ENCODE data around the gene KIF3B. TPM values are rescaled to one million over a fixed set of nuclear protein-coding genes. Genes with fewer than 3 reads are reported as not detected.

Gene KIF3B
- total RNA-seq, 1 donor from 2014 or later: 9.9 TPM

- no peaks in the 10 kb centered on the region for H3K27me3 ChIP-seq (ENCODE audit: low read depth)
- TF ChIP-seq CTCF (IDR thresholded peaks at IDR 0.05; ENCODE audit: borderline replicate concordance): no peak
- no peak for DNase-seq
- H3K27ac ChIP-seq (replicated peaks): no peak overlapping the region
- peaks cover 56% of the 10 kb centered on the region for H3K36me3 ChIP-seq
- no peaks in the 10 kb centered on the region for H3K9me3 ChIP-seq (replicated peaks)
- H3K4me3 ChIP-seq: no peak overlapping the region
- H3K4me1 ChIP-seq: no peaks in the 10 kb centered on the region
- intact Hi-C loops (cut with micrococcal nuclease): no loop called here
Measured at GRCh38 chr20:32312718-32313424, 35.4 kb downstream of the KIF3B start.

- no peaks in the 10 kb centered on the region for H3K27me3 ChIP-seq (ENCODE audit: low read depth)
- no peak for DNase-seq
- TF ChIP-seq CTCF (IDR thresholded peaks at IDR 0.05; ENCODE audit: borderline replicate concordance): no peak
- H3K4me3 ChIP-seq: no peak overlapping the region
- no peaks in the 10 kb centered on the region for H3K9me3 ChIP-seq (replicated peaks)
- intact Hi-C loops (cut with micrococcal nuclease): no loop called here
- H3K4me1 ChIP-seq: no peaks in the 10 kb centered on the region
- peaks cover 73% of the 10 kb centered on the region for H3K36me3 ChIP-seq
- H3K27ac ChIP-seq (replicated peaks): no peak overlapping the region
Measured at GRCh38 chr20:32314768-32315167, 37.3 kb downstream of the KIF3B start.

- no peaks in the 10 kb centered on the region for H3K4me1 ChIP-seq
- H3K4me3 ChIP-seq: no peak overlapping the region
- TF ChIP-seq CTCF (IDR thresholded peaks at IDR 0.05; ENCODE audit: borderline replicate concordance): no peak
- intact Hi-C loops (cut with micrococcal nuclease): no loop called here
- no peaks in the 10 kb centered on the region for H3K9me3 ChIP-seq (replicated peaks)
- no peak for DNase-seq
- H3K27me3 ChIP-seq (ENCODE audit: low read depth): no peaks in the 10 kb centered on the region
- H3K36me3 ChIP-seq: peaks cover 67% of the 10 kb centered on the region
- no peak overlapping the region for H3K27ac ChIP-seq (replicated peaks)
Measured at GRCh38 chr20:32315399-32315798, 37.9 kb downstream of the KIF3B start.

GRCh38 chr20:32315891-32316290, 38.4 kb downstream of the KIF3B start:
- no peak for TF ChIP-seq CTCF (IDR thresholded peaks at IDR 0.05; ENCODE audit: borderline replicate concordance)
- Histone ChIP-seq H3K9me3 (replicated peaks) (no peaks in the 10 kb centered on the region), H3K27me3 (ENCODE audit: low read depth) (no peaks in the 10 kb centered on the region), H3K36me3 (peaks cover 62% of the 10 kb centered on the region), H3K4me1 (no peaks in the 10 kb centered on the region), H3K27ac (replicated peaks) (no peak overlapping the region), H3K4me3 (no peak overlapping the region)
- DNase-seq: no peak
- intact Hi-C loops (cut with micrococcal nuclease): no loop called here

- intact Hi-C loops (cut with micrococcal nuclease): no loop called here
Measured at GRCh38 chr20:32316667-32317066, 39.2 kb downstream of the KIF3B start.

More at GRCh38 chr20:32316667-32317066, 39.2 kb downstream of the KIF3B start:
- H3K9me3 ChIP-seq (replicated peaks): no peaks in the 10 kb centered on the region
- H3K27me3 ChIP-seq (ENCODE audit: low read depth): no peaks in the 10 kb centered on the region
- no peak overlapping the region for H3K27ac ChIP-seq (replicated peaks)
- no peak overlapping the region for H3K4me3 ChIP-seq
- H3K36me3 ChIP-seq: peaks cover 59% of the 10 kb centered on the region
- TF ChIP-seq CTCF (IDR thresholded peaks at IDR 0.05; ENCODE audit: borderline replicate concordance): no peak
- H3K4me1 ChIP-seq: no peaks in the 10 kb centered on the region
- no peak for DNase-seq

All from left ventricle myocardium inferior (tissue), 1 donor.